ENCODE results near the gene KLK5. TPM values are rescaled to one million over a fixed set of nuclear protein-coding genes. Genes with fewer than 3 reads are reported as not detected.

KLK5 gene
- total and polyA plus RNA-seq, 2 of the 13 experiments (the other 11 are each of a cell fraction or from before 2014, with no cell fraction given): not detected

- TF ChIP-seq USF2 (IDR thresholded peaks at IDR 0.05; ENCODE audit: low read depth, low read length) (no peak), USF2 (CRISPR knock-in tag; IDR thresholded peaks at IDR 0.05; ENCODE audit: borderline replicate concordance) (no peak), ZNF512 (CRISPR knock-in tag; IDR thresholded peaks at IDR 0.05) (no peak), ZNF749 (CRISPR knock-in tag; IDR thresholded peaks at IDR 0.05; ENCODE audit: borderline replicate concordance) (no peak), PLRG1 (conservative IDR thresholded peaks at IDR 0.05) (no peak), ZNF7 (CRISPR knock-in tag; IDR thresholded peaks at IDR 0.05) (no peak), SMAD9 (CRISPR knock-in tag; IDR thresholded peaks at IDR 0.05) (no peak)
- TF ChIP-seq, protein P1, sequence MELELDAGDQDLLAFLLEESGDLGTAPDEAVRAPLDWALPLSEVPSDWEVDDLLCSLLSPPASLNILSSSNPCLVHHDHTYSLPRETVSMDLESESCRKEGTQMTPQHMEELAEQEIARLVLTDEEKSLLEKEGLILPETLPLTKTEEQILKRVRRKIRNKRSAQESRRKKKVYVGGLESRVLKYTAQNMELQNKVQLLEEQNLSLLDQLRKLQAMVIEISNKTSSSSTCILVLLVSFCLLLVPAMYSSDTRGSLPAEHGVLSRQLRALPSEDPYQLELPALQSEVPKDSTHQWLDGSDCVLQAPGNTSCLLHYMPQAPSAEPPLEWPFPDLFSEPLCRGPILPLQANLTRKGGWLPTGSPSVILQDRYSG (CRISPR knock-in tag; IDR thresholded peaks at IDR 0.05): no peak
Observed at GRCh38 chr19:50952910-50953309, at the start of gene KLK5 (continued).

- 53% methylated on average over 11 of the region's 12 CpGs for WGBS (ENCODE audit: low lambda C conversion rate)
- no peak for DNase-seq (ENCODE audit: low spot score)
- Histone ChIP-seq H4K20me1 (ENCODE audit: insufficient read depth, low read length) (no peaks in the 10 kb centered on the region), H3K9me3 (ENCODE audit: low read length) (no peaks in the 10 kb centered on the region), H3K79me2 (ENCODE audit: insufficient read depth, low read length) (no peaks in the 10 kb centered on the region), H3K27ac (ENCODE audit: extremely low read length, insufficient read depth, low read length) (no peak overlapping the region), H3K9ac (ENCODE audit: insufficient read depth, low read depth, low read length) (no peak overlapping the region), H3K4me1 (ENCODE audit: insufficient read depth, low read length) (no peaks in the 10 kb centered on the region), H3K27me3 (ENCODE audit: control insufficient read depth in 1 of 2, insufficient read depth in 2 of 2, low read length in 2 of 2) (peaks cover 3 to 8% of the 10 kb centered on the region in 2 experiments; a peak in 4 of 5 replicates), H2AFZ (ENCODE audit: low read length) (no peak overlapping the region), H3K4me2 (ENCODE audit: low read depth, low read length) (no peak overlapping the region), H3K36me3 (replicated peaks in 1 of 2; ENCODE audit: control insufficient read depth in 1 of 2, insufficient read depth in 2 of 2, low read length in 2 of 2) (no peaks in the 10 kb centered on the region), H3K4me3 (replicated peaks in 1 of 3; ENCODE audit: insufficient read depth in 1 of 3, low read depth in 2 of 3, low read length in 3 of 3) (no peak overlapping the region)
- in situ Hi-C loops (cut with HindIII; ENCODE audit: extremely low pct_ligation_motif_present, low pct_unique_long_range_greater_than_20kb) (no loop called here), intact Hi-C loops (cut with micrococcal nuclease; ENCODE audit: unreplicated experiment) (no loop called here)
- no TSS peak for BruUV-seq (replicated peaks)
- POLR2A ChIA-PET: no interaction called here
- no peak for ATAC-seq
- FAIRE-seq: no peak
- CTCF ChIA-PET (ENCODE audit: low intra/inter-chr PET ratio, low total read pairs): no interaction called here
- TF ChIP-seq ZNF609 (CRISPR knock-in tag; IDR thresholded peaks at IDR 0.05; ENCODE audit: borderline replicate concordance) (no peak), PPARG (CRISPR knock-in tag; conservative IDR thresholded peaks at IDR 0.05) (no peak)
Observed at GRCh38 chr19:51002089-51002532, 49.3 kb upstream of the KLK5 start.
